Measurements from ENCODE around the gene VAT1L. TPM values are rescaled to one million over a fixed set of nuclear protein-coding genes. Genes with fewer than 3 reads are reported as not detected.

The VAT1L gene
- polyA plus RNA-seq, 6 donors from 2014 or later: 0.07 to 4.3 (median 0.16) TPM; not detected in 2

- Mint-ChIP-seq H3K36me3 (no peaks in the 10 kb centered on the region), H3K27me3 (peaks cover 0 to 3% (median 0%) of the 10 kb centered on the region in 3 donors)
Observed at GRCh38 chr16:77850636-77851333, 62.4 kb downstream of the VAT1L start.

GRCh38 chr16:77853161-77853560 lies 64.8 kb downstream of the VAT1L start:
- no peak for DNase-seq
- Mint-ChIP-seq H3K4me3 (no peak overlapping the region), H3K27me3 (no peaks in the 10 kb centered on the region), H3K27ac (peak overlapping the region in 1 of 6 donors; percentile 1), H3K4me1 (no peaks in the 10 kb centered on the region), H3K9me3 (peaks cover 0 to 6% (median 0%) of the 10 kb centered on the region in 7 donors), H3K36me3 (no peaks in the 10 kb centered on the region)
- no peak for ATAC-seq (ENCODE audit: low read depth in 2 of 2)

More at GRCh38 chr16:77850636-77851333, 62.4 kb downstream of the VAT1L start:
- Mint-ChIP-seq H3K27ac (no peak overlapping the region), H3K4me3 (no peak overlapping the region), H3K9me3 (peaks cover 0 to 13% (median 0%) of the 10 kb centered on the region in 7 donors), H3K4me1 (no peaks in the 10 kb centered on the region)
- DNase-seq (no peak), ATAC-seq (ENCODE audit: low read depth in 2 of 2) (no peak)

- Mint-ChIP-seq H3K27ac (no peak overlapping the region), H3K27me3 (no peaks in the 10 kb centered on the region), H3K36me3 (no peaks in the 10 kb centered on the region), H3K9me3 (no peaks in the 10 kb centered on the region), H3K4me3 (no peak overlapping the region), H3K4me1 (no peaks in the 10 kb centered on the region)
- ATAC-seq (ENCODE audit: low read depth in 2 of 2) (no peak), DNase-seq (no peak)
Observed at GRCh38 chr16:77856438-77857160, 68.2 kb downstream of the VAT1L start.

- Mint-ChIP-seq H3K27ac (no peak overlapping the region), H3K27me3 (no peaks in the 10 kb centered on the region), H3K9me3 (no peaks in the 10 kb centered on the region), H3K4me3 (no peak overlapping the region), H3K36me3 (no peaks in the 10 kb centered on the region), H3K4me1 (no peaks in the 10 kb centered on the region)
- no peak for ATAC-seq (ENCODE audit: low read depth in 2 of 2)
- DNase-seq: no peak
Observed at GRCh38 chr16:77858060-77858459, 69.7 kb downstream of the VAT1L start.

- no peak overlapping the region for H3K4me3 Mint-ChIP-seq
- H3K27me3 Mint-ChIP-seq: no peaks in the 10 kb centered on the region
- no peak for DNase-seq
- ATAC-seq (ENCODE audit: low read depth in 2 of 2): no peak
- peak overlapping the region in 1 of 6 donors; percentile 8 for H3K27ac Mint-ChIP-seq
- no peaks in the 10 kb centered on the region for H3K4me1 Mint-ChIP-seq
- no peaks in the 10 kb centered on the region for H3K9me3 Mint-ChIP-seq
- no peaks in the 10 kb centered on the region for H3K36me3 Mint-ChIP-seq
Observed at GRCh38 chr16:77859493-77860232, 71.3 kb downstream of the VAT1L start.

- no peaks in the 10 kb centered on the region for H3K4me1 Mint-ChIP-seq
- no peaks in the 10 kb centered on the region for H3K36me3 Mint-ChIP-seq
- H3K27ac Mint-ChIP-seq: no peak overlapping the region
- H3K4me3 Mint-ChIP-seq: no peak overlapping the region
- H3K27me3 Mint-ChIP-seq: no peaks in the 10 kb centered on the region
- DNase-seq (no peak), ATAC-seq (ENCODE audit: low read depth in 2 of 2) (no peak)
- H3K9me3 Mint-ChIP-seq: peaks cover 0 to 1% (median 0%) of the 10 kb centered on the region in 7 donors
Observed at GRCh38 chr16:77860953-77861352, 72.6 kb downstream of the VAT1L start.

GRCh38 chr16:77863250-77863649 lies 74.9 kb downstream of the VAT1L start:
- DNase-seq (no peak), ATAC-seq (ENCODE audit: low read depth in 2 of 2) (no peak)
- Mint-ChIP-seq H3K27ac (no peak overlapping the region), H3K4me3 (no peak overlapping the region), H3K9me3 (peaks cover 0 to 1% (median 0%) of the 10 kb centered on the region in 7 donors), H3K36me3 (no peaks in the 10 kb centered on the region), H3K27me3 (no peaks in the 10 kb centered on the region), H3K4me1 (peaks cover 0 to 2% (median 0%) of the 10 kb centered on the region in 3 donors)

- Mint-ChIP-seq H3K4me1 (peaks cover 0 to 3% (median 0%) of the 10 kb centered on the region in 3 donors), H3K9me3 (peaks cover 0 to 1% (median 0%) of the 10 kb centered on the region in 7 donors), H3K27me3 (no peaks in the 10 kb centered on the region), H3K27ac (no peak overlapping the region), H3K4me3 (no peak overlapping the region), H3K36me3 (no peaks in the 10 kb centered on the region)
- DNase-seq: no peak
- no peak for ATAC-seq (ENCODE audit: low read depth in 2 of 2)
Observed at GRCh38 chr16:77866752-77867151, 78.4 kb downstream of the VAT1L start.

- H3K36me3 Mint-ChIP-seq: no peaks in the 10 kb centered on the region
- no peak overlapping the region for H3K27ac Mint-ChIP-seq
- H3K4me1 Mint-ChIP-seq: peaks cover 0 to 3% (median 0%) of the 10 kb centered on the region in 3 donors
- peaks cover 0 to 1% (median 0%) of the 10 kb centered on the region in 7 donors for H3K9me3 Mint-ChIP-seq
- peak overlapping the region in 1 of 8 donors; percentile 22 for H3K4me3 Mint-ChIP-seq
- DNase-seq (no peak), ATAC-seq (ENCODE audit: low read depth in 2 of 2) (no peak)
- no peaks in the 10 kb centered on the region for H3K27me3 Mint-ChIP-seq
Observed at GRCh38 chr16:77868052-77868451, 79.7 kb downstream of the VAT1L start.

- Mint-ChIP-seq H3K27ac (no peak overlapping the region), H3K4me3 (peak overlapping the region in 1 of 8 donors; percentile 22), H3K27me3 (no peaks in the 10 kb centered on the region), H3K4me1 (peaks cover 0 to 3% (median 0%) of the 10 kb centered on the region in 3 donors), H3K36me3 (no peaks in the 10 kb centered on the region), H3K9me3 (peaks cover 0 to 1% (median 0%) of the 10 kb centered on the region in 7 donors)
- DNase-seq: no peak
- ATAC-seq (ENCODE audit: low read depth in 2 of 2): no peak
Observed at GRCh38 chr16:77868478-77868877, 80.1 kb downstream of the VAT1L start.

GRCh38 chr16:77869997-77870813 lies 81.8 kb downstream of the VAT1L start:
- no peaks in the 10 kb centered on the region for H3K36me3 Mint-ChIP-seq
- no peaks in the 10 kb centered on the region for H3K27me3 Mint-ChIP-seq
- ATAC-seq (ENCODE audit: low read depth in 2 of 2) (no peak), DNase-seq (no peak)
- peaks cover 0 to 3% (median 0%) of the 10 kb centered on the region in 3 donors for H3K4me1 Mint-ChIP-seq
- peaks cover 0 to 4% (median 0%) of the 10 kb centered on the region in 7 donors for H3K9me3 Mint-ChIP-seq
- no peak overlapping the region for H3K4me3 Mint-ChIP-seq
- H3K27ac Mint-ChIP-seq: no peak overlapping the region

- ATAC-seq (ENCODE audit: low read depth in 2 of 2): no peak
- Mint-ChIP-seq H3K36me3 (no peaks in the 10 kb centered on the region), H3K27ac (no peak overlapping the region), H3K4me3 (no peak overlapping the region), H3K4me1 (peaks cover 0 to 3% (median 0%) of the 10 kb centered on the region in 3 donors), H3K9me3 (peaks cover 0 to 4% (median 0%) of the 10 kb centered on the region in 7 donors), H3K27me3 (no peaks in the 10 kb centered on the region)
- DNase-seq: no peak
Observed at GRCh38 chr16:77871932-77872331, 83.6 kb downstream of the VAT1L start.

- Mint-ChIP-seq H3K27me3 (no peaks in the 10 kb centered on the region), H3K9me3 (peaks cover 0 to 4% (median 0%) of the 10 kb centered on the region in 7 donors), H3K4me3 (no peak overlapping the region), H3K36me3 (no peaks in the 10 kb centered on the region), H3K27ac (no peak overlapping the region), H3K4me1 (peaks cover 0 to 3% (median 0%) of the 10 kb centered on the region in 3 donors)
- DNase-seq (no peak), ATAC-seq (ENCODE audit: low read depth in 2 of 2) (no peak)
Observed at GRCh38 chr16:77873066-77873465, 84.7 kb downstream of the VAT1L start.

Measured in naive B cell (primary cell).